Measurements from ENCODE around the gene SLC25A27. TPM values are rescaled to one million over a fixed set of nuclear protein-coding genes. Genes with fewer than 3 reads are reported as not detected.

SLC25A27 gene
- total RNA-seq, 1 donor from 2014 or later = 4.7 TPM

DNA sequence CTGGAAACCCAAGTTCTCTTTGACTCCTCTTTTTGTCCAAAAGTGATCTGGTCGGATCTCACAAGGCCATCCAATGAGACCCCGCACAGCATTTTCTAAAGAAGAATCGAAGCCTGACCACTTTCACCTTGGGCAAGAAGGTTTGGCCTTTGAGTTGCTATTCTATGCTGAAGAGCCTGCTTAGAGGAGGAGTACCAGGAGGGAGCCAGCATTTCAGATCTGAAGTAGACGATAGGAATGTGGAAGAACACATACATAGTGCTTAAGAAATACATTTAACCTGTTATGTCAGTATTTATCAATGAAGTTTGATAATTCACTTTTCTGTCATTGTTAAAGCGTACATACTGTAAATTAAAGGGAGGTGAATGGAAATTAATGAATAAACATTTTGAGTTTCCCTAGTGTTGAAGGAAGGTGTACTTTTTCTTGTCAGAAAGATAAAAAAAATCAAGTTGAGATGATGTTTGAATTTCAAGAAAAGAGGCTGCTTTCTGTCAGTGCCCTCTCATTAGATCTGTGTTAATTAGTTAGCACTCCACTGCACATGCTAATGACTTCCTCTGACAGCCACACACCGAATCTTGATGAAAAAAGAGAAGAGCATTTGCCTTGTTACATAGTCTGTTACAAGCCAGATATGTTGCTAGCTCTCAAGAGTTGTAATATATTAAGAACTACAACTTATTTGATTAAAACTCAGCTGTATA lies 24.0 kb downstream of the SLC25A27 start:
- no peak overlapping the region for H3K4me3 Mint-ChIP-seq (ENCODE audit: unreplicated experiment)
- H3K27me3 Mint-ChIP-seq (ENCODE audit: unreplicated experiment) = peaks cover 2% of the 10 kb centered on the region
- no peak overlapping the region for H3K27ac Mint-ChIP-seq (ENCODE audit: unreplicated experiment)
- TF ChIP-seq, protein P1, sequence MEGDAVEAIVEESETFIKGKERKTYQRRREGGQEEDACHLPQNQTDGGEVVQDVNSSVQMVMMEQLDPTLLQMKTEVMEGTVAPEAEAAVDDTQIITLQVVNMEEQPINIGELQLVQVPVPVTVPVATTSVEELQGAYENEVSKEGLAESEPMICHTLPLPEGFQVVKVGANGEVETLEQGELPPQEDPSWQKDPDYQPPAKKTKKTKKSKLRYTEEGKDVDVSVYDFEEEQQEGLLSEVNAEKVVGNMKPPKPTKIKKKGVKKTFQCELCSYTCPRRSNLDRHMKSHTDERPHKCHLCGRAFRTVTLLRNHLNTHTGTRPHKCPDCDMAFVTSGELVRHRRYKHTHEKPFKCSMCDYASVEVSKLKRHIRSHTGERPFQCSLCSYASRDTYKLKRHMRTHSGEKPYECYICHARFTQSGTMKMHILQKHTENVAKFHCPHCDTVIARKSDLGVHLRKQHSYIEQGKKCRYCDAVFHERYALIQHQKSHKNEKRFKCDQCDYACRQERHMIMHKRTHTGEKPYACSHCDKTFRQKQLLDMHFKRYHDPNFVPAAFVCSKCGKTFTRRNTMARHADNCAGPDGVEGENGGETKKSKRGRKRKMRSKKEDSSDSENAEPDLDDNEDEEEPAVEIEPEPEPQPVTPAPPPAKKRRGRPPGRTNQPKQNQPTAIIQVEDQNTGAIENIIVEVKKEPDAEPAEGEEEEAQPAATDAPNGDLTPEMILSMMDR (IDR thresholded peaks at IDR 0.05; ENCODE audit: unreplicated experiment) = no peak
- no peaks in the 10 kb centered on the region for H3K9me3 Mint-ChIP-seq (ENCODE audit: unreplicated experiment)
- H3K4me1 Mint-ChIP-seq (ENCODE audit: unreplicated experiment) = no peaks in the 10 kb centered on the region
- H3K36me3 Mint-ChIP-seq (ENCODE audit: low read depth, unreplicated experiment) = no peaks in the 10 kb centered on the region
- no peak for DNase-seq (ENCODE audit: low spot score)

DNA sequence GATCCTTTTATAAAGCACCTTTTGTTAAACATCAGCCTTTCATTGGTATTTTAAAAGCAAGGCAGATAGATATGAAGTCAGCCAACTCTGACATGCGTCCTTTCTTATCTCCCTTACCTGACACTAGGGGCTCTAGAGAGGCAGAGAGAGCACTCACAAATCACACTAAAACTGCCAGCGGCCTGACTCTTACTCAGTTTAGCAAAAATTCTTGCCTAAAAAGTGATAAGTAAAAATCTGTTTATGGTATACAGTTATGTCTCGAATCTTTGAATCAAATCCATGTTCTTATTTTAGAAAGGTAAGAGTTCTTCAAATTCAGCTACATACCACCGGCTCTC lies 24.5 kb downstream of the SLC25A27 start:
- DNase-seq (ENCODE audit: low spot score) = no peak

DNA sequence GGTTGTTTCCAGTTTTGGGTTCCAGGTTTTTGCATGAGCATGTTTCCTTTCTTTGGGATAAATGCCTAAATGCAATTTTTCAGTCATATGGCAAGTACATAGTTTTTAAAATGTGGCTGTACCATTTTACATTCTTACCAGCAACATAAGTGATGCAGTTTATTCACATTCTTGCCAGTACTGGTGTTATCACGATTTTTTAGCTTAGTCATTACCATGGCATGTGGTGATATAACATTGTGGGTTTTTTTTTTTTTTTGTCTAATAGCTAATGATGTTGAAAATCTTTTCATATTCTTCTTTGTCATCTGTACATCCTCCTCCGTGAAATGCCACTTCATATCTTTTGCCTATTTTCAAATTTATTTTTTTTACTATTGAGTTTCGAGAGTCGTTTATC lies 32.0 kb downstream of the SLC25A27 start:
- Mint-ChIP-seq H3K4me3 (ENCODE audit: unreplicated experiment) (no peak overlapping the region), H3K9me3 (ENCODE audit: unreplicated experiment) (no peaks in the 10 kb centered on the region), H3K36me3 (ENCODE audit: low read depth, unreplicated experiment) (no peaks in the 10 kb centered on the region), H3K27ac (ENCODE audit: unreplicated experiment) (no peak overlapping the region), H3K4me1 (ENCODE audit: unreplicated experiment) (no peaks in the 10 kb centered on the region), H3K27me3 (ENCODE audit: unreplicated experiment) (peaks cover 6% of the 10 kb centered on the region)
- no peak for DNase-seq (ENCODE audit: low spot score)
- TF ChIP-seq, protein P1 (IDR thresholded peaks at IDR 0.05; ENCODE audit: unreplicated experiment) = no peak

More for the DNA sequence above, 24.5 kb downstream of the SLC25A27 start:
- Mint-ChIP-seq H3K4me3 (ENCODE audit: unreplicated experiment) (no peak overlapping the region), H3K27me3 (ENCODE audit: unreplicated experiment) (peaks cover 2% of the 10 kb centered on the region), H3K4me1 (ENCODE audit: unreplicated experiment) (no peaks in the 10 kb centered on the region), H3K9me3 (ENCODE audit: unreplicated experiment) (no peaks in the 10 kb centered on the region), H3K36me3 (ENCODE audit: low read depth, unreplicated experiment) (no peaks in the 10 kb centered on the region), H3K27ac (ENCODE audit: unreplicated experiment) (no peak overlapping the region)
- TF ChIP-seq, protein P1 (IDR thresholded peaks at IDR 0.05; ENCODE audit: unreplicated experiment) = no peak

GRCh38 chr6:46687619-46688097 lies 34.9 kb downstream of the SLC25A27 start, which contains the start of gene TDRD6:
Gene TDRD6, plus strand, starts transcription at chr6:46687885. Its CDS starts 244 bp downstream, at chr6:46688129.
- TF ChIP-seq, protein P1 (IDR thresholded peaks at IDR 0.05; ENCODE audit: unreplicated experiment) = no peak
- no peak for DNase-seq (ENCODE audit: low spot score)

More at GRCh38 chr6:46687619-46688097, 34.9 kb downstream of the SLC25A27 start, which contains the start of gene TDRD6:
- Mint-ChIP-seq H3K36me3 (ENCODE audit: low read depth, unreplicated experiment) (no peaks in the 10 kb centered on the region), H3K4me1 (ENCODE audit: unreplicated experiment) (no peaks in the 10 kb centered on the region), H3K4me3 (ENCODE audit: unreplicated experiment) (no peak within 1 kb of the TSS), H3K27ac (ENCODE audit: unreplicated experiment) (no peak within 1 kb of the TSS), H3K27me3 (ENCODE audit: unreplicated experiment) (peaks cover 4% of the 10 kb centered on the region), H3K9me3 (ENCODE audit: unreplicated experiment) (no peaks in the 10 kb centered on the region)
